AG08395 (cell line): ENCODE data around the gene TNIK.
A peak's percentile ranks its signal among the peaks of the same experiment; 100 is the strongest.
"Not testable (repeated sequence)": the region's sequence is repeated elsewhere in the genome, so short reads cannot be mapped to it uniquely, and the experiment has no call there.

ENCODE experiments used
- DNase-seq: peaks from one replicate; pipeline ENCODE4 v3.0.0; 2012; ENCODE audit warnings: mixed read lengths, low spot score

The TNIK gene

DNA sequence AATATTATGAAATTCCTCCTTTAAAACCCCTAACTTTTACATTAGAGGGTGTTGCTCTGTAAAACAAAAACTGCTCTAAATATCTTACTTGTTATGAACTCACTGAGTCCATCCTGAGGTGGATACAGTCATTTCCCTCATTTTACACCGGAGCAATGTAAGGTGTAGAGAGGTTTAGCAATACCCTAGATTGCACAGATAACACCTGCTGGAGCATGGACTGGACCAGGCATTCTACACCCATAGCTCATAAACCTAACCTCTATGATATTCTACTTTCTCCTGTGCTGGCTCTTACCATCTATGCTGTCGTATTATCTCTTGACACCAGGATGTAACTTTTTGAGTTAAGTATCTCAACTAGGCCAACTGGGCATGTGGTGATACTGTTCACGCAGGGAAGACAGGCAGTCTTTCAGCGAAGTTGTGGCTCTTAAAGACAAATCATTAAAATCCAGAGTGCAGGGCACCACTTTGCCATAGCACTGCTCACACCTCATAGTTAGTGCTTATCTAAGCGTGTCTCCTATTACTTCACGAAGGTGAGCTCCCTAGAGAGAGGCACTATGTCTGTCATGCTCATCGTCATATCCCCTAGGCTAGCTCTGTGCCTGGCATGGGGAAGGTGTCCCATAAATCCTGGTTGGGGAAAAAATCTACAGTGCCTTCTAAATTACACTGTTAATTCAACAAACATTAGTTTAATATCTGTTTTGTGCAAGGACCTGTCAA is 333.6 kb downstream of the TNIK start:
- DNase-seq = no peak

DNA sequence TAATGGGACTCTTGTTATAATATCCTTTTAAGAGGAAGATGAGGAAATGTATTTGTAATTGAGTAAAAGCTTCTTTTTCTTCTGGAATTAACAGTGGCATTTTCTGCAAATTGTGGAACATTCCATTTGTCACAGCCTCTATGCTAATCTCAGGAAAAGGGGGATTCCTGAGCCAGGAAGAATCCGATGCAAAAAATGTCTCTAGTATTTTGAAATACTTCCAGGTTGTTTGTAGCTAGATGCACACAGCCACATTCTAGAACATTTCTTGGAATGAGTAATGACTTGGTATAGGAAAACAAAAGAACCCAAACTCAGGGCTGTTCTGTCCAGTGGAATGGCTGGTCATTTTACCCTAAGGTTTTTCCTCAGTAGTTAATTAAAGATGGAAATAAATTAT is 335.2 kb downstream of the TNIK start:
- peak; percentile 27 for DNase-seq

DNA sequence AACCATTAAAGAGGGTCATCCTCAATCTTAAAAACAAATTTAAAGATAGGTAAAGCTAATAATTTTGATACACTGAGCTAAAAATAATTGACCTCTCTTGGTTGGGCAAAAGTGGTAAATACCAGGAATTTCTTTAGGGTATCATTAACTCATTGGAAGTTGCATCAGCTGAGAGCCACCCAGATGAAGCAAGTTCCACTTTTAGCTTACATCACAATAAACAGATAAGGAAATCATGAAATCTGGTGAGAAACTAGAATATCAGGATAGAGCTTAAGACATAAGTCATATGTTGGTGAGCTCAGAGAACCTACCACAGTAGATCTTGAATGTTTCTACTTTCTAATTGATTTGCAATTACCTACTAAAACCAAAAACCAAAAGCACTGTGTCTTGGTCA is 336.3 kb downstream of the TNIK start:
- no peak for DNase-seq

DNA sequence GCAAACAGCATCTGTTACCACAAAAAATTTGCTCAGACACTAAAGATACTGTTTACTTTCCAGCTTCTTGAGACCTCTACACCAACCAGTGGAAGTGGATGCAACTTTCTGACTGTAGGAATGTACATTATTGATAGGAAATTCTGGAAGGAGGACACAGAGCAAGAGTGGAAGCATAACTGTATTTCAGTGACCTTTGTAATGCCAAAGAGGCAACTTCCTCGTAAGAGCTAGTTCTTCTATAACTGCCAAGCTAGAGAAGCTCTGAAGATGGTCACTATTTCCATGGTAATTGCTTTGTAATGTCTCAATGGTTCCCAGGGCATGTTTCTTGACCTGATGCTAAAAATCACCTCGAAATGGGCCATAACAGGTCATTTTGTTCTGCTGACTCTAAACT is 337.3 kb downstream of the TNIK start:
- DNase-seq = no peak

DNA sequence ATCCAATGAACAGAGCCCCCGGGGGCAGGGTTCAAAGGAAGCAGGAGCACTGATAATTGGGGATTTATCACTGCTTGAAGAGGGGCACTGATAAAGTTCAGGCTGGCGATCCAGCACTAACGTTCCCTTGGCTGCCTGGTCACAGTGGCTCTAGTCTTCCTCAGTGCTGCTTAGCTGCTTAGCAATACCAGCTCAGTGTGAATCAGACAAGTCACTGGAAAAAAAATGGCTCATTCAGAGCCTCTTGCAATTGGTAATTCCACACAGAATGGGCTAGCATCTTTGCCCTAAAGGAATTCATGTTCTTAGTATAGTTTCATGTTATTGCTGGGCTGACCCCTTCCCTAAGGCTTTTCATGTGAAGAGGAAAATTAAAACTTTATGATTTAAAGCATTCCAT is 338.0 kb downstream of the TNIK start:
- no peak for DNase-seq

DNA sequence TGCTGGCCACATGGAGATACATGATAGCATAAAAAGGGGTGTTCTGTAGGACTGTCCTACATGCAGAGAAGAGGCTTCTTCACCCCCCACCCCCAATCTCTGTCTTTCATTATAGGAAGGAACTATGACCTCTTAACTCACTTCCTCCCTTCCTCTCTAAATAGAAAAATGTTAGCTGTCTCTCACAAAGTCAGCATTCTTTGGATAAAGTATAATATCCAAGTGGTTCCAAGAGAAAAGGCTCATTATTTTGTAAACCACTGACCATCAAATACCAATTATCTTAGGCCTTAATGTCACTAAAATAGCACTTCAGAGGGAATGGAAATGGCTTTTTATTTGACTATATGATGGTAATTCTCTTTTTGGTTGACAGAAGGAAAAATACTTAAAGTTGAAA is 338.4 kb downstream of the TNIK start:
- DNase-seq = no peak

DNA sequence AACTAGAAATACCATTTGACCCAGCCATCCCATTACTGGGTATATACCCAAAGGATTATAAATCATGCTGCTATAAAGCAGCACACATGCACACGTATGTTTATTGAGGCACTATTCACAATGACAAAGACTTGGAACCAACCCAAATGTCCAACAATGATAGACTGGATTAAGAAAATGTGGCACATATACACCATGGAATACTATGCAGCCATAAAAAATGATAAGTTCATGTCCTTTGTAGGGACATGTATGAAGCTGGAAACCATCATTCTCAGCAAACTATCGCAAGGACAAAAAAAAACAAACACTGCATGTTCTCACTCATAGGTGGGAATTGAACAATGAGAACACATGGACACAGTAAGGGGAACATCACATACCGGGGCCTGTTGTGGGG is 340.8 kb downstream of the TNIK start:
- not testable (repeated sequence) for DNase-seq

DNA sequence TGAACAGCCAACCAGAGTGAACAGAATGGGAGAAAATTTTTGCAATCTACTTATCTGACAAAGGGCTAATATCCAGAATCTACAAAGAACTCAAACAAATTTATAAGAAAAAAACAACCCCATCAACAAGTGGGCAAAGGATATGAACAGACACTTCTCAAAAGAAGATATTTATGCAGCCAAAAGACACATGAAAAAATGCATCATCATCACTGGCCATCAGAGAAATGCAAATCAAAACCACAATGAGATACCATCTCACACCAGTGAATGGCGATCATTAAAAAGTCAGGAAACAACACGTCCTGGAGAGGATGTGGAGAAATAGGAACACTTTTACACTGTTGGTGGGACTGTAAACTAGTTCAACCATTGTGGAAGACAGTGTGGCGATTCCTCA is 341.2 kb downstream of the TNIK start:
- not testable (repeated sequence) for DNase-seq

DNA sequence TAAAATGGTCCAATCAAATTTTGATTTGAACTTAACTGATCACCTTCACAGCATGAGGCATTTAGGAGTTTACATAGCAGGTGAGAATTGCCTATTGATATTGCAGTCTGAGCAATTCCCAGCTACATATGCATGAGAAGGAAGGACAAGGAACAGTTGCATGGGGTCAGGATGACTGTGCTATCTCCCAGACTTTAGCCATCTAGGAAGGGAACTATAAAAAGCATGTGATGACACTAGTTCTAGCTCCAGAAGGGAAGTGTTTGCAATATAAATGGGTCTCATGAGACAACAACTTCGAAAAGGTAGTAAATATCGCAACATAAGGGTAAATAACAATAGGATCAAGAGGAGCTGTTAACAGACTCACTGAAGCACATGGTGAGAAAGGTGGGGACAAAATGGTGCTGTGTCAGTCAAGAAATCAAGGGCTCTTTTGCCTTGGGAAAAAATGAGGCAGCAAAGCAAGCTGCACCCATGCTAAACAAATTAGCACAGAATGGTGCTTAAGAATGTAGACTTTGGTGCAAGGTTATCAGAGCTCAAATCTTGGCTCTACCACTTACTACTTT is 343.3 kb downstream of the TNIK start:
- DNase-seq = no peak

DNA sequence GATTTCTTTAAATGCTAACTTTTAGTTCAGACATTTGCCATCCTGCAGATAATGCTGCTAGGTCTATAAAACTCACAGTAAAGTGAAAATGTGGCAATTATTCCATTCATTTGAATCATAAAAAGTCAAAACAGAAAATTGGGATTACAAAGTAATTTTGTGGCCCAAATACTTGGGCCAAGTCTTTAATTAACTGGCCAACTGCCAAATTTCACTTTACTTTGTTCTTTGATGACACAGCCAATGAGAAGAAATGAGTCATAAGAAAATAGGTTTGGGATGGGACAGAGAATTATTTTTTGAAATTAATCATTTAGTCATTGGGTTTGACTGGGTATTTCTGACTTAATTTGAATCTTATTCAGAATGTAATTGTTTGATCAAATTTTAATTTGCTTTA is 343.8 kb downstream of the TNIK start:
- DNase-seq = peak; percentile 26

DNA sequence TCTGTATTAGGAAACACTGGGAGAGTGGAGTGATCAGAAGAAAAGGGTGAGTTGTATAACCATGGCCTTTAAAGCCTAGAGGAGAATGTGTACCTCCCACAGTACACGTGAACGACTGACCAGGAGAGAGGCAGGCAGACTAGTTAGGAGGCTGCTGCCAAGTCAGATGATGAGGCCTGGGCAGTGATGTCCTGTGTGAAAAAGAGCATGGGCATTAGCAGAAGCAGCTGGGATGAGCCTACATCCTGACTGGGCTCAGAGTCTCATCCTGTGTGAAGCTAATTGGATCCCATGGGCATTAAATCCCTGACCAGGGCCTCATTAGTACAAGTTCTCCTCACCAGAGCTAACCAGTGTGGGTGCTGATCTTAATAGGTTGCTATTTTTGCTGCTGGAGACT is 344.5 kb downstream of the TNIK start:
- DNase-seq = peak; percentile 32

DNA sequence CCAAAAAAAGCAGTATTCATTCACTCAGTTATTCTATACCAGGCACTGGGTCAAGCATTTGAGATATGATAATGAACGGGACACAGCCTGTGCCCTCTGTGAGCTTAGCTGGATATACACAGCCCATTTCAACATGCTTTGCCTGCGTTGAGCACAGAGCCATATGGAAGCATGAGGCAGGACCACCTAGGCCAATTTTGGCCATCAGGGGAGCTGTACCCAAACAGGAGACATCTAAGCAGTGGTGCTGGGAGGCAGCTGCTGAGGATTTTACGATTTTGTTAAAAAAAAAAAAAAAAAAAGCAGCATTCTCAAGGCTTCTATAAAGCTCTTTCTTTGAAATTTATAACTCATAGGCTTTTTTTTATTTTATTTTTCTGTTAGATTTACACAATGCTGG is 346.5 kb downstream of the TNIK start:
- DNase-seq = no peak

DNA sequence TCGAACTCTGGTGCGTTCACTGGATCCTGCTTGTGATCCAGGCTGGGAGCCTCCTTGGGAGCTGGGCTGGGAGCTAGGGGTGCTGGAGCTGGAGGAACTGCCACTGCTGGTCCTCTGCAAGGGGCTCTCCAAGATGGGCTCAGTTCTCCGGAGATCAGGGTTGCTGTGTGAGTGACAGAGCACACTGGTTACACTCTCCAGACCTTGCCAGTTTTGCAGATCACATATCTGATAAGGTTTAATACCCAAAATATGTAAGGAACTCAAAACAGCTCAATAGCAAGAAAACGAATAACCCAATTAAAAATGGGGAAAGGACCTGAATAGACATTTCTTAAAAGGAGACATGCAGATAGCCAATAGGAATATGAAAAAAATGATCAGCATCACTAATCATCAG is 349.5 kb downstream of the TNIK start:
- DNase-seq = no peak

DNA sequence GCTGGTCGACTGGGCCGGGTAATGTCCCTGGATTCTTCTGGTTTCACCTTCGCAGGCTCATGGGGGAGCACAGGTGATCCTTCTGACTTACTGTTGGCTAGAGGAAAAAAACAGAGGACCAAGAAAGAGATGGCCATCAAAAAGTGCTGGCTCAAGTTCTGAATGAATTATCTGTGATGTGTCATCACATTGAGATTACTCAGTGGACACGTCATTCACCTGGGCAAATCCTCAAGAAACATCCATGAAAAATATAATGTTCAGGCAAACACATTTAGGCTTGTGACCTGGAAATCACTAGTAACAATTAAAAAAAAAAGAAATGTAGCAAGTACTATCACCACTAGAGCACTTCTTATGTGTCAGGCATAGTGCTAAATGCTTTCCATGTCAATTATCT is 352.1 kb downstream of the TNIK start:
- DNase-seq = peak; percentile 18

DNA sequence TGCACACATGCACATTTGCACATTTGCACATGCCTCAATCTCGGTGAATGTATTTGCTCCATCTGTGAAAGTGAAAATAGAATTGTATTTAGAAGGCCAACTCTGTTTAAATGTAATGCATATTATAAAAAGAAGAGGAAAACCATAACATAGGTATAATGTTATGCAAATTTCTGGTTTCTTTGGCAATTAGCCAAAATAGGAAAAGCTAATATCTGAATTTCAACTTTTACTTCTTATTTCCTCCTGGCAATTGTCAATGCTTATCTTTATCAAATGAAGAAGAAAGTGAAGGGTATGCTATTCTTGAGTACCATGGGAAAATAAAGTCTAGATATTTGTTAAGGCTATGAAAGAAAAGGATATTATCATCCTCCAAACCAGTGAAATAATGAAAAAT is 357.0 kb downstream of the TNIK start:
- no peak for DNase-seq

DNA sequence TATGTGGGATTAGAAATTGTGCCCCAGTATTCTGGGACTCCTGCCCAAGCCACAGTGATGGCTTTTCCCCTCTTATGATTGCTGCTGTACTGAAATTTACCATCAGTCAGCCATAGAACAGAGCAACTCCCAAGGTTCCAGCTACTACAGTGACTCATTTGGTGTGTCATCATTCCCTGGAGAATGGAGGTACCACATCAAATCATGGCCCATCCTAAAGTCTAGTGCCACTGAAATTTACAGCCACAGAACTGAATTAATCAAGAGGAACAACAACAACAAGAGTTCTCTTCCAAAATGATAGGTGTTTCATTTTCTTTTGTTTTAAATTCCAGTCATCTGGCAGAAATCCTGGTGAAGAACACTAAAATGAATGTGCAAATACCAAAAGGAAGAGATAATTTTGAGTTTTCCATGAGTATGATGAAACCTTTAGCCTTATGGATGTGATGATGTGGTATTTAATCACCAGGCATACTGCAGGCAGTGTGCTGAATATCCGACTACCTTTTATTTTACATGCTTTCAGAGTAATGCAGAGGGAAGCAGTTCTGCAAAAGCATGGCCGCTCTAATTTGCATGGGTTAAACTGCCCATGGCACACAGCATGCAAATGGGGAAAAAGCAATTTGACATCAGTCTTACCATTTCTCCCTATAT is 358.1 kb downstream of the TNIK start:
- peak; percentile 88 for DNase-seq

DNA sequence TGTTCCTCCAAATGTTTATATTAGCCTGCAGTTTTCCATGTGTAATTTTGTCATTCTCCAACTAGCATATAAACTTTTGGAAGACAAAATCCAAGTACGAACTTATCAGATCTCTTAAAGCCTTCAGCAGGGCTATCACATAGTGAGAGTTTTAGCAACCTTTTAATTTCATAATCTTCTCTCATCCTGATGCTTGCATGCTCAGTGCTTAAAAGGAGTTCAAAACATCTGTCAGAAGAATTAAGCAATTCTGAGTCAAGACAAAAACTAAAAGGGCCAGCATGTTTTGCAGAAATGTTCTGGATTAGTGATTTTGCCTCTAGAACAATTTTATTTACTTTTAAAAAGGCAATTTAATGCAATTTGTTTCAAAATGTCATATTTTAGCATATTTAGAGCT is 360.3 kb downstream of the TNIK start:
- peak; percentile 41 for DNase-seq

DNA sequence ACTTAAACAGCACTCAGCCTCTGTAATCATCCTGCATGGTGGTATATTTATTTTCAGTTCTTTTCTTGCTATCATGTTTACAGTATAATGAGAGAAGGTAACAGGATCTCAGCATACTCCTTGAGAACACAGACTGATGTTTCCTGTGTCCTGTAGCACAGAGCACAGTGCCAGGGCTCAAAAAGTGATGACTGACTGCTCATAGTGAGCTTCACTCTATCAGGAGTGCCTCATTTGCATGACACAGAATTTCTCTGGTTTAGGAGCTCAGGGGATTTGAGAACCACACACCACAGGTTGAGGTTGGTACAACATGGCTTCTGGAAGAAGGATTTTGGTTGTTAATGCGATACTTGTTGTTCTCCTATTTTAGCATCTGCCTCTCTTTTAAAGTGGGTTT is 365.1 kb downstream of the TNIK start:
- DNase-seq = no peak

DNA sequence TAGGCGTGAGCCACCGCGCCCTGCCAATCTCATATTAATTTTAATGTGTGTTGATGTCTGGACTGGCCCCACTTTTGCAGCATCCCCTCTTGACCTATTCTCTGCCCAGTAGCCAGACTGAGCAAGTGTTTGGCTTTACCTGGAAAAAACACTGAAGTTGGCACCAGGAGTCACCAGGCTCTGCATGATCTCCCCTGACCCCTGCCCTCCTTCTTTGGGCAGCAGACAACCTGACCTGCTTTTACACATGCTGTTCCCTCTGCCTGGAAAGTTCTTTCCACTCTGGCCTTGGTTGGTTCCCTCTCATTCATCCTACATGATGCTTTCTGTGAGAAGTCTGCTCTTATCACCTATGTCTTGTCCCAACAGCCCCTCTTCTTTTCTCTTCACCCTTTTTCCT is 365.8 kb downstream of the TNIK start:
- no peak for DNase-seq

DNA sequence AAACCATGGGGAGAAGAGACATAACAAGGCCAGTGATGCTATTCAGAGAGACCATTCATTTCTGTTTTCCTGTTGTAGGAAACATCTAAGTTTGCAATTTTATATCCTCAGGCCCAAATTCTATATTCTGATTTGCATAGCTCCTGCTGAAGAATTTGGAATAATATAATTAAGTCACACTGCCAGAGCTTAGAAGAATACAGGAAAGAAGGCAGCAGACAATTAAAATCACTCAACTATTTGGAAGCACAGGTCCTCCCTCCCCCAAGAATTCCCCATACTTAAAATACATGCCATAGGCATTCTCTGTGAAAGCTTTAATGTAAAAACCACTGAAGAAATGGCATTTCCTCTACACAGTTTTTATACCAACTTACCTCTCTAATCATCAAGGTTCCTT is 366.7 kb downstream of the TNIK start:
- no peak for DNase-seq

DNA sequence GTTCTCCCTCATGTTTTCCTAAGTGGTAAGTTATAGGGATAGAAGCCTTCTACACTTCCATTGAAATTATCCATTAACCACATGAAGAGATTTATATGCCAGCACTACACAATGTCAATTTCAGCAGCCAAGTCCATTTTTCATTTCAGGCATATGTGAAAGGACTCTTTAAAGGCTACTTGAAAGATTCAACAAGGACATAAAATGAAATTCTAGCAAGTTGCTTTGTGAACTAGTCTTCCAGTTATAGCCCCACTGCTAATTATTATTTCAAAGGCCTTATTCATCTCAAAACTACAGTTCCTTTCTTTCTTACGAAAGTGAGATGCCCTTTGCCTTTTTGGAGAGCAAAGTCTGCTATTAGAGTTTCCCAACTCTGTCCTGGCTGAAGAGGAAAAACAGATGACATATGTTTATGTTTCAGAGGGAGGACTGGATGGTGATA is 367.7 kb downstream of the TNIK start:
- DNase-seq = no peak

DNA sequence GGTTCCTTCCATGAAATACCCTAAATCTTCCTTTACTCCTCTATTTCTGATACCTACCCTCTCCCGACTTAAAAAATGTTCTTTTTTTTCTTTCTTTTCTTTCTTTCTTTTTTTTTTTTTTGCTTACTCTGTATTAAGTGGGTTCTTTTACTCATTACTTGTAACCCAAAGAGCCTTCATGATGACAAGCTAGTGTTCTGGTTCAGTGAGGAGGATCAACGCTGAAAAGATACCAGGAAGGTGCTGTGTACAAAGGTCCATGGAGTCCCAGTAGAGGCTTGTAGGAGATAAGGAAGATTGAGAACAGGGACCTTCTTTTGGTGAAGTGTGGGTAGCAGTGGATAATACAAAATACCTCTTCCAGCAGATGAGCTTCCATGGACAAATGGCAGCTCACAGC is 369.9 kb downstream of the TNIK start:
- no peak for DNase-seq

DNA sequence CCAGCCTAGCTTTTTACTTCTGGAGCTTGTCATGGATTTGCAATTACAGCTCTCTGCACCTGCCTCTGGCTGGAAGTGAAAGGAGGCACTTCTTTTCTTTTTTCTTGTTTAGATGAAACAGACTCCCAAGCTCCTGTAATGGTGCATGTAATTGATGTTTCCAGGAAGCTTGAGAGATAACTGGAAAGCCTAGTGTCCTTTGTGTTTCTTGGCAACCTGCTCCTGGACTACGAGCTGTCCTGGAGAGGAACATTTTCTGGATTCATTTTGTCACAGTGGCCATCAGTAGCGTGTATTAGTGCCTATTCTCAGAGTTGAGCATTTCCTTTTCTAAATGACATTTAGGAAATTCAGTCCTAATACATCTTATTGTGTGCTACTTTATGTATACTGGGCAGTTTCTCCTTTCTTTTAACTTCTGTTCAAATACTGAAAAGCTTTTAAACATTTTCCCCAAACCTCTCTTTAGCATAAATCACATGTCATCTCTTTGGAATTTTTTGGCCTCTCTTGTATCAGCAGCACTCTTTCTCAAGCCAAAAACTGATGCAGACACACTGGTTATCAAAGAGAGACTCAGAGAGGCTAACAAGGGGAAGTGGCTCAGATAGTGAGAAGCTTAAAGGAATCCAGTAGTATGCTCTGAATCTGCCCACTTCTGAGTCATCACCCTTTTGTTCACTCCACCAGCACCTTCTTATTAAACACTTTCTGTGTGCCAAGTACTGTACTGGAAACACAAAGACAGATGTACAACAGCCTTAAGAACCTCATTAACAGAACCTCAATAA is 371.0 kb downstream of the TNIK start:
- peak; percentile 88 for DNase-seq
